ENCODE measurements around the gene RBM6.

- TF ChIP-seq CTCF (conservative IDR thresholded peaks at IDR 0.05; ENCODE audit: low read depth in 2 of 2) (no peak), REST (IDR thresholded peaks at IDR 0.05; ENCODE audit: unreplicated experiment) (no peak)
Observed at GRCh38 chr3:50008931-50009330, 69.0 kb downstream of the RBM6 start.

Measured in GM23338 (cell line).